ENCODE data around the gene TMEM41B. TPM values are rescaled to one million over a fixed set of nuclear protein-coding genes. Genes with fewer than 3 reads are reported as not detected.

TMEM41B gene
- polyA plus RNA-seq, 1 donor (not counting 4 experiments of a cell fraction or from before 2014, with no cell fraction given): 69.3 TPM

- TF ChIP-seq EZH2 (IDR thresholded peaks at IDR 0.05; ENCODE audit: low read length): no peak
- TF ChIP-seq, protein P1, sequence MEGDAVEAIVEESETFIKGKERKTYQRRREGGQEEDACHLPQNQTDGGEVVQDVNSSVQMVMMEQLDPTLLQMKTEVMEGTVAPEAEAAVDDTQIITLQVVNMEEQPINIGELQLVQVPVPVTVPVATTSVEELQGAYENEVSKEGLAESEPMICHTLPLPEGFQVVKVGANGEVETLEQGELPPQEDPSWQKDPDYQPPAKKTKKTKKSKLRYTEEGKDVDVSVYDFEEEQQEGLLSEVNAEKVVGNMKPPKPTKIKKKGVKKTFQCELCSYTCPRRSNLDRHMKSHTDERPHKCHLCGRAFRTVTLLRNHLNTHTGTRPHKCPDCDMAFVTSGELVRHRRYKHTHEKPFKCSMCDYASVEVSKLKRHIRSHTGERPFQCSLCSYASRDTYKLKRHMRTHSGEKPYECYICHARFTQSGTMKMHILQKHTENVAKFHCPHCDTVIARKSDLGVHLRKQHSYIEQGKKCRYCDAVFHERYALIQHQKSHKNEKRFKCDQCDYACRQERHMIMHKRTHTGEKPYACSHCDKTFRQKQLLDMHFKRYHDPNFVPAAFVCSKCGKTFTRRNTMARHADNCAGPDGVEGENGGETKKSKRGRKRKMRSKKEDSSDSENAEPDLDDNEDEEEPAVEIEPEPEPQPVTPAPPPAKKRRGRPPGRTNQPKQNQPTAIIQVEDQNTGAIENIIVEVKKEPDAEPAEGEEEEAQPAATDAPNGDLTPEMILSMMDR (optimal IDR thresholded peaks at IDR 0.05 in 1 of 3, IDR thresholded peaks at IDR 0.05 in 1 of 3, conservative IDR thresholded peaks at IDR 0.05 in 1 of 3; ENCODE audit: extremely low read depth in 1 of 3, insufficient read depth in 2 of 3, low read length in 3 of 3): no peak
- dilution Hi-C loops (cut with MboI; ENCODE audit: extremely low pct_ligation_motif_present, low sequenced_read_pairs): no loop called here
Measured at GRCh38 chr11:9254416-9254815, 60.0 kb downstream of the TMEM41B start.

GRCh38 chr11:9253086-9253485 lies 61.3 kb downstream of the TMEM41B start:
- Histone ChIP-seq H3K36me3 (ENCODE audit: control insufficient read depth in 2 of 2, extremely low read depth in 1 of 2, insufficient read depth in 2 of 2, low read length in 2 of 2) (no peaks in the 10 kb centered on the region), H3K79me2 (ENCODE audit: control insufficient read depth, insufficient read depth, low read length) (peaks cover 29% of the 10 kb centered on the region)

More at GRCh38 chr11:9254416-9254815, 60.0 kb downstream of the TMEM41B start:
- H3K27ac ChIP-seq (ENCODE audit: control insufficient read depth, insufficient read depth, low read length): no peak overlapping the region
- H3K9me1 ChIP-seq (ENCODE audit: control insufficient read depth, extremely low read depth, insufficient read depth, low read length): no peaks in the 10 kb centered on the region
- no peaks in the 10 kb centered on the region for H3K27me3 ChIP-seq (ENCODE audit: control insufficient read depth, extremely low read depth, insufficient read depth, low read length)
- no peak for DNase-seq (ENCODE audit: low read depth, low spot score)
- no peak for FAIRE-seq
- H3K4me1 ChIP-seq (ENCODE audit: control insufficient read depth, extremely low read depth, insufficient read depth, low read length): peaks cover 12% of the 10 kb centered on the region
- no peaks in the 10 kb centered on the region for H3K36me3 ChIP-seq (ENCODE audit: control insufficient read depth in 2 of 2, extremely low read depth in 1 of 2, insufficient read depth in 2 of 2, low read length in 2 of 2)
- H3K4me3 ChIP-seq (ENCODE audit: control insufficient read depth in 2 of 3, extremely low read depth in 1 of 3, insufficient read depth in 2 of 3, low read depth in 1 of 3, low read length in 3 of 3): no peak overlapping the region
- H2AFZ ChIP-seq (ENCODE audit: control insufficient read depth, low read length): no peak overlapping the region
- no peak overlapping the region for H3K4me2 ChIP-seq (ENCODE audit: control insufficient read depth, extremely low read depth, insufficient read depth, low read depth, low read length)
- H3K79me2 ChIP-seq (ENCODE audit: control insufficient read depth, insufficient read depth, low read length): peaks cover 31% of the 10 kb centered on the region
- no peaks in the 10 kb centered on the region for H4K20me1 ChIP-seq (ENCODE audit: control insufficient read depth, extremely low read depth, insufficient read depth, low read length)
- H3K9me3 ChIP-seq (ENCODE audit: control insufficient read depth, low read depth, low read length): no peaks in the 10 kb centered on the region
- H3K9ac ChIP-seq (ENCODE audit: control insufficient read depth, extremely low read depth, insufficient read depth, low read length): no peak overlapping the region

More at GRCh38 chr11:9253086-9253485, 61.3 kb downstream of the TMEM41B start:
- Histone ChIP-seq H3K9me3 (ENCODE audit: control insufficient read depth, low read depth, low read length) (no peaks in the 10 kb centered on the region), H4K20me1 (ENCODE audit: control insufficient read depth, extremely low read depth, insufficient read depth, low read length) (no peaks in the 10 kb centered on the region), H3K9ac (ENCODE audit: control insufficient read depth, extremely low read depth, insufficient read depth, low read length) (no peak overlapping the region), H3K9me1 (ENCODE audit: control insufficient read depth, extremely low read depth, insufficient read depth, low read length) (no peaks in the 10 kb centered on the region), H3K27ac (ENCODE audit: control insufficient read depth, insufficient read depth, low read length) (no peak overlapping the region), H2AFZ (ENCODE audit: control insufficient read depth, low read length) (no peak overlapping the region), H3K4me3 (ENCODE audit: control insufficient read depth in 2 of 3, extremely low read depth in 1 of 3, insufficient read depth in 2 of 3, low read depth in 1 of 3, low read length in 3 of 3) (no peak overlapping the region), H3K4me2 (ENCODE audit: control insufficient read depth, extremely low read depth, insufficient read depth, low read depth, low read length) (no peak overlapping the region), H3K27me3 (ENCODE audit: control insufficient read depth, extremely low read depth, insufficient read depth, low read length) (no peaks in the 10 kb centered on the region), H3K4me1 (ENCODE audit: control insufficient read depth, extremely low read depth, insufficient read depth, low read length) (peaks cover 12% of the 10 kb centered on the region)
- DNase-seq (ENCODE audit: low read depth, low spot score): no peak
- no peak for FAIRE-seq
- TF ChIP-seq, protein P1 (optimal IDR thresholded peaks at IDR 0.05 in 1 of 3, IDR thresholded peaks at IDR 0.05 in 1 of 3, conservative IDR thresholded peaks at IDR 0.05 in 1 of 3; ENCODE audit: extremely low read depth in 1 of 3, insufficient read depth in 2 of 3, low read length in 3 of 3): no peak
- no peak for TF ChIP-seq EZH2 (IDR thresholded peaks at IDR 0.05; ENCODE audit: low read length)
- dilution Hi-C loops (cut with MboI; ENCODE audit: extremely low pct_ligation_motif_present, low sequenced_read_pairs): no loop called here

Measured in keratinocyte (primary cell).